Caco-2 (cell line): Measurements from ENCODE around the gene SHISAL2A. TPM values are rescaled to one million over a fixed set of nuclear protein-coding genes. Genes with fewer than 3 reads are reported as not detected.

Experiments
- BruUV-seq: library from RNA; stranded (reverse); fragments of 400-500 nt; replicated peaks from 2 replicates; lab custom pipeline; 2021; lab: Mats Ljungman, UMichigan
- CTCF ChIA-PET: fragments of 300-600 bp; sonication (Branson Sonifier 250); formaldehyde crosslinking; loops from one replicate; lab custom pipeline; 2022; ENCODE audit warnings: antibody characterized with exemption; lab: Charles Lee
- POLR2A ChIA-PET: fragments of 300-600 bp; sonication (Branson Sonifier 250); formaldehyde crosslinking; loops from one replicate; lab custom pipeline; 2022; ENCODE audit warnings: antibody characterized with exemption; lab: Charles Lee
- DNase-seq, 2 experiments: peaks; one replicate each; pipeline versions ENCODE4 v3.0.0 to v3.0.0-alpha.2; 2020 to 2022
- H3K27me3 ChIP-seq: replicated peaks from 2 replicates; pipeline ENCODE4 v1.6.0; 2011; ENCODE audit warnings: low read length; ENCODE audit not compliant: control insufficient read depth, insufficient read depth
- H3K36me3 ChIP-seq: 2 replicates; pipeline ENCODE4 v1.5.1; 2011; ENCODE audit warnings: low read length; ENCODE audit not compliant: control insufficient read depth, insufficient read depth
- H3K4me1 ChIP-seq: fragments of 250-450 bp; sonication (Bioruptor Pico); 2 replicates; pipeline ENCODE4 v1.5.1; 2020; ENCODE audit warnings: mild to moderate bottlenecking
- H3K4me3 ChIP-seq: 2 replicates; pipeline ENCODE4 v1.5.1; 2011; ENCODE audit warnings: low read depth, mild to moderate bottlenecking, control low read depth, low read length
- H3K9me3 ChIP-seq: fragments of 250-450 bp; sonication (Bioruptor Pico); 2 replicates; pipeline ENCODE4 v1.5.1; 2020; ENCODE audit warnings: mild to moderate bottlenecking, moderate library complexity
- H3K27ac Mint-ChIP-seq: one replicate; pipeline ENCODE4 v1.8.0; 2022; ENCODE audit warnings: mixed read lengths; ENCODE audit not compliant: unreplicated experiment
- H3K27me3 Mint-ChIP-seq: one replicate; pipeline ENCODE4 v1.8.0; 2022; ENCODE audit warnings: mixed read lengths; ENCODE audit not compliant: insufficient read depth, unreplicated experiment
- H3K36me3 Mint-ChIP-seq: one replicate; pipeline ENCODE4 v1.8.0; 2022; ENCODE audit warnings: mild to moderate bottlenecking, mixed read lengths; ENCODE audit not compliant: insufficient read depth, unreplicated experiment
- H3K4me1 Mint-ChIP-seq: one replicate; pipeline ENCODE4 v1.8.0; 2022; ENCODE audit warnings: low read depth, mixed read lengths; ENCODE audit not compliant: unreplicated experiment
- H3K4me3 Mint-ChIP-seq: one replicate; pipeline ENCODE4 v1.8.0; 2022; ENCODE audit warnings: mild to moderate bottlenecking, moderate library complexity, mixed read lengths; ENCODE audit not compliant: unreplicated experiment
- H3K9me3 Mint-ChIP-seq: one replicate; pipeline ENCODE4 v1.8.0; 2022; ENCODE audit warnings: mixed read lengths; ENCODE audit not compliant: unreplicated experiment
- intact Hi-C: fragments of 100-400 bp; cut with micrococcal nuclease; formaldehyde crosslinking; loops from one replicate; pipeline ENCODE4 v1.10.0; 2022; ENCODE audit not compliant: unreplicated experiment
- total RNA-seq: library from RNA; stranded (reverse); gene quantifications from 2 replicates; pipeline ENCODE4 v1.2.3, GENCODE V29; 2022
- TF ChIP-seq, protein P1 (sequence below), 2 experiments: fragments of 200-600 bp in 1 of 2; IDR thresholded peaks; 1 replicate in 1 of 2; 2 replicates in 1 of 2; pipeline versions ENCODE4 v1.5.1 to v1.8.0; 2011 to 2022; ENCODE audit warnings: antibody characterized with exemption in 1 of 2, control low read depth in 1 of 2, inconsistent platforms in 1 of 2, low read depth in 1 of 2, low read length in 1 of 2, mild to moderate bottlenecking in 1 of 2, moderate library complexity in 1 of 2; ENCODE audit not compliant: insufficient read depth in 1 of 2, severe bottlenecking in 1 of 2, unreplicated experiment in 1 of 2

Gene SHISAL2A
- total RNA-seq, 1 experiment from 2014 or later, result 3.7 TPM

DNA sequence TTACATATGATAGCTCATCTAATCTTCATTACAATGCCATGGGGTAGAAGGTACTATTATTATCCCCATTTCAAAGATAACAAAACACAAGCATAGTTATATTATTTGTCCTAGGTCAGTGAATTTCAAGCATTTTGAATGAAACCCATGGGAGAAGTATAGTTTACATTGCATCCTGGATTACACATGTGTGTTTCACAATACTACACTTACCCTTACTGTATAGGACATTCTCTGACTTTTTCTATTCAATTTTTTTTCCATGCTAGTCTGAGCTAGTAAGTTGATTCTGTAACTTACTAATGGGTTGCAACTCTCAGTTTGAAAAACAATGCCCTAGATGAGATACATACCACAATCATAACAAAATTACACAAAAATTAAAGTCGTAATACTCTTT is 39.5 kb upstream of the SHISAL2A start:
- no peaks in the 10 kb centered on the region for H3K36me3 ChIP-seq
- ChIA-PET POLR2A (no interaction called here), CTCF (no interaction called here)
- no peaks in the 10 kb centered on the region for H3K9me3 ChIP-seq
- TF ChIP-seq, protein P1, sequence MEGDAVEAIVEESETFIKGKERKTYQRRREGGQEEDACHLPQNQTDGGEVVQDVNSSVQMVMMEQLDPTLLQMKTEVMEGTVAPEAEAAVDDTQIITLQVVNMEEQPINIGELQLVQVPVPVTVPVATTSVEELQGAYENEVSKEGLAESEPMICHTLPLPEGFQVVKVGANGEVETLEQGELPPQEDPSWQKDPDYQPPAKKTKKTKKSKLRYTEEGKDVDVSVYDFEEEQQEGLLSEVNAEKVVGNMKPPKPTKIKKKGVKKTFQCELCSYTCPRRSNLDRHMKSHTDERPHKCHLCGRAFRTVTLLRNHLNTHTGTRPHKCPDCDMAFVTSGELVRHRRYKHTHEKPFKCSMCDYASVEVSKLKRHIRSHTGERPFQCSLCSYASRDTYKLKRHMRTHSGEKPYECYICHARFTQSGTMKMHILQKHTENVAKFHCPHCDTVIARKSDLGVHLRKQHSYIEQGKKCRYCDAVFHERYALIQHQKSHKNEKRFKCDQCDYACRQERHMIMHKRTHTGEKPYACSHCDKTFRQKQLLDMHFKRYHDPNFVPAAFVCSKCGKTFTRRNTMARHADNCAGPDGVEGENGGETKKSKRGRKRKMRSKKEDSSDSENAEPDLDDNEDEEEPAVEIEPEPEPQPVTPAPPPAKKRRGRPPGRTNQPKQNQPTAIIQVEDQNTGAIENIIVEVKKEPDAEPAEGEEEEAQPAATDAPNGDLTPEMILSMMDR (IDR thresholded peaks at IDR 0.05; ENCODE audit: insufficient read depth in 1 of 2, low read depth in 1 of 2, low read length in 1 of 2, severe bottlenecking in 1 of 2, unreplicated experiment in 1 of 2), result no peak
- DNase-seq, result no peak
- intact Hi-C loops, result no loop called here
- no TSS peak for BruUV-seq
- no peaks in the 10 kb centered on the region for H3K4me1 ChIP-seq
- H3K36me3 Mint-ChIP-seq, result peaks cover 6% of the 10 kb centered on the region
- H3K9me3 Mint-ChIP-seq, result no peaks in the 10 kb centered on the region
- no peaks in the 10 kb centered on the region for H3K27me3 Mint-ChIP-seq
- no peak overlapping the region for H3K4me3 ChIP-seq
- no peak overlapping the region for H3K27ac Mint-ChIP-seq
- H3K4me1 Mint-ChIP-seq, result no peaks in the 10 kb centered on the region
- H3K27me3 ChIP-seq, result no peaks in the 10 kb centered on the region
- no peak overlapping the region for H3K4me3 Mint-ChIP-seq

- H3K27me3 Mint-ChIP-seq, result no peaks in the 10 kb centered on the region
- BruUV-seq, result no TSS peak
- CTCF ChIA-PET, result no interaction called here
- Histone ChIP-seq H3K4me3 (no peak overlapping the region), H3K4me1 (no peaks in the 10 kb centered on the region), H3K27me3 (no peaks in the 10 kb centered on the region; the same call in 1 of the 2 replicates), H3K36me3 (no peaks in the 10 kb centered on the region), H3K9me3 (no peaks in the 10 kb centered on the region)
- peaks cover 6% of the 10 kb centered on the region for H3K36me3 Mint-ChIP-seq
- H3K4me1 Mint-ChIP-seq, result no peaks in the 10 kb centered on the region
- H3K27ac Mint-ChIP-seq, result no peak overlapping the region
- POLR2A ChIA-PET, result no interaction called here
- H3K9me3 Mint-ChIP-seq, result no peaks in the 10 kb centered on the region
- H3K4me3 Mint-ChIP-seq, result no peak overlapping the region
- intact Hi-C loops, result no loop called here
- no peak for DNase-seq
- TF ChIP-seq, protein P1 (IDR thresholded peaks at IDR 0.05; ENCODE audit: insufficient read depth in 1 of 2, low read depth in 1 of 2, low read length in 1 of 2, severe bottlenecking in 1 of 2, unreplicated experiment in 1 of 2), result no peak
Measured at GRCh38 chr1:52595061-52595460, 37.9 kb upstream of the SHISAL2A start.

GRCh38 chr1:52597912-52598311 is 35.1 kb upstream of the SHISAL2A start:
- Histone ChIP-seq H3K36me3 (no peaks in the 10 kb centered on the region), H3K4me3 (no peak overlapping the region), H3K4me1 (no peaks in the 10 kb centered on the region; the same call in 1 of the 2 replicates), H3K27me3 (no peaks in the 10 kb centered on the region; the same call in 1 of the 2 replicates), H3K9me3 (no peaks in the 10 kb centered on the region)
- TF ChIP-seq, protein P1 (IDR thresholded peaks at IDR 0.05; ENCODE audit: insufficient read depth in 1 of 2, low read depth in 1 of 2, low read length in 1 of 2, severe bottlenecking in 1 of 2, unreplicated experiment in 1 of 2), result no peak
- H3K27me3 Mint-ChIP-seq, result no peaks in the 10 kb centered on the region
- intact Hi-C loops, result no loop called here
- ChIA-PET POLR2A (no interaction called here), CTCF (no interaction called here)
- no peak overlapping the region for H3K27ac Mint-ChIP-seq
- DNase-seq, result no peak
- H3K4me3 Mint-ChIP-seq, result no peak overlapping the region
- H3K4me1 Mint-ChIP-seq, result peaks cover 7% of the 10 kb centered on the region
- H3K9me3 Mint-ChIP-seq, result no peaks in the 10 kb centered on the region
- H3K36me3 Mint-ChIP-seq, result peaks cover 11% of the 10 kb centered on the region
- BruUV-seq, result no TSS peak
